NCI-H2171 (cell line): ENCODE measurements around the gene RNH1.
A peak's percentile ranks its signal among the peaks of the same experiment; 100 is the strongest.

ENCODE experiments used
- DNase-seq: peaks from one replicate; lab custom pipeline; 2025; lab: John Stamatoyannopoulos, UW

RNH1 gene

GRCh38 chr11:499201-500076 is 7.6 kb downstream of the RNH1 start:
- no peak for DNase-seq

GRCh38 chr11:498297-499181 is 8.5 kb downstream of the RNH1 start:
- no peak for DNase-seq

GRCh38 chr11:497565-498296 is 9.3 kb downstream of the RNH1 start:
- no peak for DNase-seq

- no peak for DNase-seq
These were observed 10.0 kb downstream of the RNH1 start for GRCh38 chr11:496834-497564.

GRCh38 chr11:495537-495931 is 11.5 kb downstream of the RNH1 start:
- no peak for DNase-seq

GRCh38 chr11:494761-495536 is 12.1 kb downstream of the RNH1 start:
- DNase-seq: no peak

- DNase-seq: peak; percentile 56
These were observed 14.4 kb downstream of the RNH1 start for GRCh38 chr11:492427-493226.

- no peak for DNase-seq
These were observed 15.7 kb downstream of the RNH1 start for GRCh38 chr11:491358-491757.

GRCh38 chr11:490930-491260 is 16.1 kb downstream of the RNH1 start:
- no peak for DNase-seq

- DNase-seq: no peak
These were observed 16.7 kb downstream of the RNH1 start for GRCh38 chr11:490186-490929.

- DNase-seq: no peak
These were observed 17.3 kb downstream of the RNH1 start for GRCh38 chr11:489610-490185.

- DNase-seq: no peak
These were observed 18.1 kb downstream of the RNH1 start for GRCh38 chr11:488992-489391.

GRCh38 chr11:488579-488978 is 18.5 kb downstream of the RNH1 start:
- DNase-seq: no peak

GRCh38 chr11:488062-488461 is 19.0 kb downstream of the RNH1 start:
- DNase-seq: no peak

GRCh38 chr11:487571-488021 is 19.4 kb downstream of the RNH1 start:
- no peak for DNase-seq

- DNase-seq: no peak
These were observed 20.9 kb downstream of the RNH1 start for GRCh38 chr11:486189-486588.

GRCh38 chr11:484616-485015 is 22.4 kb downstream of the RNH1 start:
- DNase-seq: no peak

GRCh38 chr11:479311-479710 is 27.7 kb downstream of the RNH1 start:
- DNase-seq: no peak
